Uterus (tissue), 4 donors: ENCODE measurements around the gene PTPRN2. TPM values are rescaled to one million over a fixed set of nuclear protein-coding genes. Genes with fewer than 3 reads are reported as not detected.
"Not testable (repeated sequence)": the region's sequence is repeated elsewhere in the genome, so short reads cannot be mapped to it uniquely, and the experiment has no call there.

Experiments
- DNase-seq, 2 donors: peaks; one replicate each; pipeline ENCODE4 v3.0.0-alpha.2; 2019 to 2020
- H3K27ac ChIP-seq, 2 donors: fragments of 200-600 bp; sonication (generic); 1 replicate in 1 of 2; 2 replicates in 1 of 2; pipeline ENCODE4 v1.5.1; 2016 to 2018
- H3K27me3 ChIP-seq, 2 donors: fragments of 200-600 bp; sonication (generic); one replicate each; pipeline ENCODE4 v1.5.1; 2018 to 2019; ENCODE audit warnings: control low read depth in 1 of 2
- H3K36me3 ChIP-seq, 2 donors: fragments of 200-600 bp; sonication (generic); one replicate each; pipeline ENCODE4 v1.5.1; 2019; ENCODE audit warnings: control low read depth in 1 of 2
- H3K4me1 ChIP-seq, 2 donors: fragments of 200-600 bp; sonication (generic); one replicate each; pipeline ENCODE4 v1.5.1; 2018 to 2019; ENCODE audit warnings: control low read depth in 1 of 2
- H3K4me3 ChIP-seq, 2 donors: fragments of 200-600 bp; sonication (generic); 1 replicate in 1 of 2; 2 replicates in 1 of 2; pipeline ENCODE4 v1.5.1; 2018 to 2019; ENCODE audit warnings: mild to moderate bottlenecking in 1 of 2
- H3K9me3 ChIP-seq, 2 donors: fragments of 200-600 bp; sonication (generic); one replicate each; pipeline ENCODE4 v1.5.1; 2019; ENCODE audit warnings: control low read depth in 1 of 2
- CTCF ChIP-seq, 4 experiments: fragments of 200-600 bp in 2 of 4; fragments of 450-650 bp in 2 of 4; sonication (generic) in 2 of 4; IDR thresholded peaks; one replicate each; pipeline ENCODE4 v1.5.1; 2016 to 2019; ENCODE audit warnings: antibody characterized with exemption in 4 of 4, mild to moderate bottlenecking in 2 of 4, moderate library complexity in 1 of 4
- POLR2A ChIP-seq, 2 donors: fragments of 450-650 bp; IDR thresholded peaks; one replicate each; pipeline ENCODE4 v1.6.1; 2016; ENCODE audit warnings: antibody characterized with exemption in 2 of 2, mild to moderate bottlenecking in 1 of 2, moderate library complexity in 1 of 2
- intact Hi-C: fragments of 100-400 bp; cut with DNase I; formaldehyde crosslinking; loops from one replicate; pipeline ENCODE4 v1.15.1; 2023; ENCODE audit warnings: low total_unique reads
- total RNA-seq, 4 donors: library from RNA; depleted of rRNA in 3 of 4; stranded (reverse); fragments of >200 nt in 3 of 4; gene quantifications; one replicate each; pipeline versions ENCODE4 v1.1.0 to v1.2.4, GENCODE V29; 2014 to 2023
- donor health status: DM: yes; HTN: yes; CAD: no.

Gene PTPRN2
- total RNA-seq, 4 donors from 2014 or later = 1.2 to 5.2 (median 2.3) TPM

DNA sequence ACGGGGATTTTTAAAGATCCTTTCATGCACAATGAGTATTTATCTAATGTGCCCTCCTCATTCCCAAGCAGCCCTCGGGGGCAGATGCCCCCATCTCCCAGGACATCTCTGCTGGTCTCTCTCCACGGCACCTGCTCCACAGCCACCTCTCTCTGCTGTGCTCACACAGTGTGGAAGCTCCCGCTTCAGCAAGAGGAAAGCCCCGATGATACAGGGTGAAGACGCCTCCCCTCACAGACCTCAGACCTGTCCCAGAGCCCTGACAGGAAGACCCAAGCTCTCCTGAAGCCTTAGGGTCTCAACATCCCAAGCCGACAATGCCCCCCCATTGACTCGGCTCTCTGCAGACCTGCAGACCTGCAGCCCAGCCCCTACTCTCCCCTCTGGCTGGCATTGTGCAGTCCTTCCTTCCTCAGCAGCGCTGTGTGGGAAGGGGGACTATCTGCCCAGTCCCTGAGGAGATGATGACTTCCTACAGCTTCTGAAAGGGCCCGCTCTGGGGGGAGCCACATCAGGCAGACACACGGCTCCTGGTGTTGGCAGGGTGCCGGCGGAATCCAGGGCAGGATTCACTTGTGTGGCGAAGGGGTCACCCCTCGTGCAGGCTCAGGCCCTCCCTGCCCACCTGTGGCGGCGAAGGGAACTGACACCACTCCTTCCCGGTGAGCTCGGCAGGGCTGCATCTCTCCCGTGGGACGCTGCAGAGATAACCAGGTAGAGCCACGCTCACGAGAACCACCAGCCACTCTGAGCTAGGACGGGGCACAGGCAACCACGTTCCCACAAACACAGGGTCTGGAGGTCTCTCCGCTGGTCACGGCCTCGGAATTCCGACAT lies 61.8 kb downstream of the PTPRN2 start:
- intact Hi-C loops = no loop called here
- no peaks in the 10 kb centered on the region for H3K36me3 ChIP-seq
- DNase-seq = no peak
- no peak overlapping the region for H3K4me3 ChIP-seq
- no peaks in the 10 kb centered on the region for H3K27me3 ChIP-seq
- no peak overlapping the region for H3K27ac ChIP-seq
- no peaks in the 10 kb centered on the region for H3K9me3 ChIP-seq
- H3K4me1 ChIP-seq = no peaks in the 10 kb centered on the region
- TF ChIP-seq POLR2A (IDR thresholded peaks at IDR 0.05) (no peak), CTCF (IDR thresholded peaks at IDR 0.05) (no peak)

- Histone ChIP-seq H3K36me3 (no peaks in the 10 kb centered on the region), H3K9me3 (no peaks in the 10 kb centered on the region), H3K27ac (no peak overlapping the region), H3K4me3 (no peak overlapping the region), H3K27me3 (no peaks in the 10 kb centered on the region), H3K4me1 (no peaks in the 10 kb centered on the region)
- no peak for DNase-seq
- TF ChIP-seq POLR2A (IDR thresholded peaks at IDR 0.05) = no peak
- no peak for TF ChIP-seq CTCF (IDR thresholded peaks at IDR 0.05)
- intact Hi-C loops = no loop called here
Observed at GRCh38 chr7:158524749-158525635, 62.6 kb downstream of the PTPRN2 start.

GRCh38 chr7:158524286-158524685 lies 63.3 kb downstream of the PTPRN2 start:
- H3K36me3 ChIP-seq, H3K9me3 ChIP-seq, H3K4me3 ChIP-seq, intact Hi-C loops, H3K27ac ChIP-seq, DNase-seq, H3K27me3 ChIP-seq, H3K4me1 ChIP-seq: not testable (repeated sequence)

GRCh38 chr7:158523877-158524276 lies 63.7 kb downstream of the PTPRN2 start:
- H3K4me1 ChIP-seq, H3K27ac ChIP-seq, H3K4me3 ChIP-seq, intact Hi-C loops, H3K27me3 ChIP-seq, H3K9me3 ChIP-seq, DNase-seq, H3K36me3 ChIP-seq: not testable (repeated sequence)

DNA sequence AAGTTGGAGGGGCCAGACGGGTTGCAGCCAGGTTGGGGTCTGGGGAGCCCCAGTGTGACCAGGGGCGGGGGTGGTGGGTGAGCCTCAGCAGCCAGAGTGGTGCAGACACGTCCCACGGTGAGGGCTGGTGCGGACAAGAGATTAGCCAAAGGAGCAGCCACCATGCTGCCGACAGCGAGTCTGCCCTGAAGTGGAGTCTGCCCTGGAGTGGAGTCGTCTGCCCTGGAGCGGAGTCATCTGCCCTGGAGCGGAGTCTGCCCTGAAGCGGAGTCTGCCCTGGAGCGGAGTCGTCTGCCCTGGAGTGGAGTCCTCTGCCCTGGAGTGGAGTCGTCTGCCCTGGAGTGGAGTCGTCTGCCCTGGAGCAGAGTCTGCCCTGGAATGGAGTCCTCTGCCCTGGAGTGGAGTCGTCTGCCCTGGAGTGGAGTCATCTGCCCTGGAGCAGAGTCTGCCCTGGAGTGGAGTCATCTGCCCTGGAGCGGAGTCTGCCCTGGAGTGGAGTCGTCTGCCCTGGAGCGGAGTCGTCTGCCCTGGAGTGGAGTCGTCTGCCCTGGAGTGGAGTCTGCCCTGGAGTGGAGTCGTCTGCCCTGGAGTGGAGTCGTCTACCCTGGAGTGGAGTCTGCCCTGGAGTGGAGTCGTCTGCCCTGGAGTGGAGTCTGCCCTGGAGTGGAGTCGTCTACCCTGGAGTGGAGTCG lies 64.3 kb downstream of the PTPRN2 start:
- H3K27ac ChIP-seq, H3K4me3 ChIP-seq, H3K9me3 ChIP-seq, H3K27me3 ChIP-seq, intact Hi-C loops, H3K4me1 ChIP-seq, H3K36me3 ChIP-seq, DNase-seq: not testable (repeated sequence)

GRCh38 chr7:158521795-158522194 lies 65.8 kb downstream of the PTPRN2 start:
- DNase-seq, H3K27ac ChIP-seq, H3K4me1 ChIP-seq, H3K27me3 ChIP-seq, H3K36me3 ChIP-seq, H3K4me3 ChIP-seq, intact Hi-C loops, H3K9me3 ChIP-seq: not testable (repeated sequence)

GRCh38 chr7:158520825-158521224 lies 66.8 kb downstream of the PTPRN2 start:
- no peaks in the 10 kb centered on the region for H3K9me3 ChIP-seq
- TF ChIP-seq POLR2A (IDR thresholded peaks at IDR 0.05) = no peak
- no peak for TF ChIP-seq CTCF (IDR thresholded peaks at IDR 0.05)
- no peaks in the 10 kb centered on the region for H3K27me3 ChIP-seq
- no peak overlapping the region for H3K4me3 ChIP-seq
- H3K36me3 ChIP-seq = no peaks in the 10 kb centered on the region
- DNase-seq = no peak
- intact Hi-C loops = no loop called here
- no peak overlapping the region for H3K27ac ChIP-seq
- H3K4me1 ChIP-seq = no peaks in the 10 kb centered on the region
